Measurements from ENCODE around the gene TRERF1. TPM values are rescaled to one million over a fixed set of nuclear protein-coding genes. Genes with fewer than 3 reads are reported as not detected.

Gene TRERF1
- total RNA-seq, 1 donor from 2014 or later: 12.4 TPM

GRCh38 chr6:42175860-42176259, 275.9 kb downstream of the TRERF1 start:
- peaks cover 14% of the 10 kb centered on the region for H3K4me1 Mint-ChIP-seq

More at GRCh38 chr6:42175860-42176259, 275.9 kb downstream of the TRERF1 start:
- Mint-ChIP-seq H3K36me3 (ENCODE audit: low read depth) (no peaks in the 10 kb centered on the region), H3K9me3 (no peaks in the 10 kb centered on the region), H3K27me3 (ENCODE audit: low read depth) (no peaks in the 10 kb centered on the region), H3K27ac (ENCODE audit: unreplicated experiment) (no peak overlapping the region), H3K4me3 (no peak overlapping the region)
- no peak for TF ChIP-seq CTCF (conservative IDR thresholded peaks at IDR 0.05)
- no peak for DNase-seq (ENCODE audit: low read depth, low spot score)

Other genes starting within 250 kb of the TRERF1 start
- gene MRPS10, start 234.1 kb downstream of the TRERF1 start, total RNA-seq: 29.0 and 32.0 TPM in 2 replicates
- 22.3 and 22.4 TPM in 2 replicates for gene UBR2, start 112.1 kb upstream of the TRERF1 start, total RNA-seq